HG03196 (cell line): ENCODE results near the gene PTH2R.

ENCODE experiments used
- ATAC-seq: cut with Tn5 transposase; IDR thresholded peaks from one replicate; pipeline ENCODE4 v1.9.1; 2021; ENCODE audit not compliant: unreplicated experiment

PTH2R gene

GRCh38 chr2:208541989-208542464 lies 135.4 kb downstream of the PTH2R start:
- no peak for ATAC-seq

DNA sequence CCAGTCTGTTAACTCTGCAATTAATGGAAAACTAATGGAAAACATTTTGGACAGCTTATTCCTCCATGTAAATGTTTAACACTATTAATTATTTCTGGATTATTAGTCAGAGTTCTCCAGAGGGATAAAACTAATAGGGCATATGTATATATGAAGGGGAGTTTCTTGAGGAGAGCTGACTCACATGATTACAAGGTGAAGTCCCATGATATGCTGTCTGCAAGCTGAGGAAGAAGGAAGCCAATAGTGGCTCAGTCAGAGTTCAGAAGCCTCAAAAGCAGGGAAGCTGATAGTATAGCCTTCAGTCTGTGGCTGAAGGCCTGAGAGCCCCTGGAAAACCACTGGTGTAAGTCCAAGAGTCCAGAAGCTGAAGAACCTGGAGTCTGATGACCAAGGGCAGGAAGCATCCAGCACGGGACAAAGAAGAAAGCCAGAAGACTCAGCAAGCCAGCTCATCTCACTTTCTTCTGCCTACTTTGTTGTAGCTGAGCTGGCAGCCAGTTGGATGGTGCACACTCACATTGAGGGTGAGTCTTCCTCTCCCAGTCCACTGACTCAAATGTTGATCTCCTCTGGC lies 136.0 kb downstream of the PTH2R start:
- no peak for ATAC-seq
